ENCODE results near the gene BMP10. TPM values are rescaled to one million over a fixed set of nuclear protein-coding genes. Genes with fewer than 3 reads are reported as not detected.

BMP10 gene
- total RNA-seq, 2 experiments from 2014 or later: not detected

DNA sequence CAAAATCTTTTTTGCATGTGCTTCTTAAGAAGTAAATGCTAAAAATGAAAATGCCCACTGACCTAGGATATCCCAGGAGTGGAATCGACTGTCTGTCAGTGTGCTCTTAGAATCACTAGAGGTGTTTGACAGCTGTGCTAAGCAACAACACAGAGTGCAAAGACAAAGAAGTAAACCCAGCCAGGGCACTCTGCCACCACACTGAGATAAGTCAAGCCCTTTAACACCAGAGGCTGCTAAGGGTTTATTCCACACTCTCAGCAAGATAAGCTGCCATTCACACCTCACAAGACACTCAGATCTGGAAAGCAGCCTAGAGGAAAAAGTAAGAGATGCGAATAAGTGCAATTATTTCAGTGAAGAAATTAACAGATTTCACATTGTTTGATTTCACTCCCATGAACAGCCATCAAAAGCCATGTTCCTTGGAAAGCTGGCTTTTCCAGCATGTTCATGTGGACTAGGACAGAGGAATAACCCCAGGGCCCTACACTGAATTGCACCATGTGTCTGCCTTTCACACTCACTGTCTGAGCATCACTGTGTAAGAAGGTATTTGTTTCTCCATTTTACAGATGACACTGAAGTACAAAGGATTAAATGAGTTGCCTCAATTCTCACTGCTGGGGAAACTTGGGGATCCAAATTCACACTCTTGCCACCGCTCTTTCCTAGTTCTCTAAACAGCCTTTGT is 6.0 kb upstream of the BMP10 start:
- ChIA-PET CTCF (ENCODE audit: unreplicated experiment) (interaction anchor here (1.1 kb wide), 1 partner anchor 31 kb away, joined by 4 read pairs; no protein-coding TSS in a partner anchor), POLR2A (interaction anchor here (0.5 to 1.5 kb wide), 3 partner anchors 10 to 27 kb away, joined by 3 to 6 read pairs (median 4); no protein-coding TSS in a partner anchor)
- H2AFZ ChIP-seq (ENCODE audit: low read length): no peak overlapping the region
- no peaks in the 10 kb centered on the region for H4K20me1 ChIP-seq (ENCODE audit: insufficient read depth, low read length)
- no peak for DNase-seq (ENCODE audit: low spot score)
- no peak overlapping the region for H3K27ac ChIP-seq (ENCODE audit: low read depth, low read length, poor library complexity, severe bottlenecking)
- H3K9me2 ChIP-seq (ENCODE audit: insufficient read depth, low read length): no peaks in the 10 kb centered on the region
- H3K79me2 ChIP-seq (ENCODE audit: insufficient read depth, low read depth, low read length): no peaks in the 10 kb centered on the region
- no peaks in the 10 kb centered on the region for H3K9me3 ChIP-seq (ENCODE audit: low read length)
- H3K4me2 ChIP-seq (ENCODE audit: low read length): no peak overlapping the region
- BruUV-seq (replicated peaks): no TSS peak
- no peaks in the 10 kb centered on the region for H3K36me3 ChIP-seq (ENCODE audit: insufficient read depth, low read length)
- no peak overlapping the region for H3K4me3 ChIP-seq (ENCODE audit: low read depth, low read length, poor library complexity, severe bottlenecking)
- no peak for TF ChIP-seq EZH2phosphoT487 (IDR thresholded peaks at IDR 0.05; ENCODE audit: borderline replicate concordance, low read depth, low read length)
- TF ChIP-seq, protein P1, sequence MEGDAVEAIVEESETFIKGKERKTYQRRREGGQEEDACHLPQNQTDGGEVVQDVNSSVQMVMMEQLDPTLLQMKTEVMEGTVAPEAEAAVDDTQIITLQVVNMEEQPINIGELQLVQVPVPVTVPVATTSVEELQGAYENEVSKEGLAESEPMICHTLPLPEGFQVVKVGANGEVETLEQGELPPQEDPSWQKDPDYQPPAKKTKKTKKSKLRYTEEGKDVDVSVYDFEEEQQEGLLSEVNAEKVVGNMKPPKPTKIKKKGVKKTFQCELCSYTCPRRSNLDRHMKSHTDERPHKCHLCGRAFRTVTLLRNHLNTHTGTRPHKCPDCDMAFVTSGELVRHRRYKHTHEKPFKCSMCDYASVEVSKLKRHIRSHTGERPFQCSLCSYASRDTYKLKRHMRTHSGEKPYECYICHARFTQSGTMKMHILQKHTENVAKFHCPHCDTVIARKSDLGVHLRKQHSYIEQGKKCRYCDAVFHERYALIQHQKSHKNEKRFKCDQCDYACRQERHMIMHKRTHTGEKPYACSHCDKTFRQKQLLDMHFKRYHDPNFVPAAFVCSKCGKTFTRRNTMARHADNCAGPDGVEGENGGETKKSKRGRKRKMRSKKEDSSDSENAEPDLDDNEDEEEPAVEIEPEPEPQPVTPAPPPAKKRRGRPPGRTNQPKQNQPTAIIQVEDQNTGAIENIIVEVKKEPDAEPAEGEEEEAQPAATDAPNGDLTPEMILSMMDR (conservative IDR thresholded peaks at IDR 0.05; ENCODE audit: low read length): no peak
- intact Hi-C loops (cut with micrococcal nuclease; ENCODE audit: unreplicated experiment): no loop called here
- H3K4me1 ChIP-seq (ENCODE audit: insufficient read depth, low read length, poor library complexity, severe bottlenecking): no peaks in the 10 kb centered on the region

DNA sequence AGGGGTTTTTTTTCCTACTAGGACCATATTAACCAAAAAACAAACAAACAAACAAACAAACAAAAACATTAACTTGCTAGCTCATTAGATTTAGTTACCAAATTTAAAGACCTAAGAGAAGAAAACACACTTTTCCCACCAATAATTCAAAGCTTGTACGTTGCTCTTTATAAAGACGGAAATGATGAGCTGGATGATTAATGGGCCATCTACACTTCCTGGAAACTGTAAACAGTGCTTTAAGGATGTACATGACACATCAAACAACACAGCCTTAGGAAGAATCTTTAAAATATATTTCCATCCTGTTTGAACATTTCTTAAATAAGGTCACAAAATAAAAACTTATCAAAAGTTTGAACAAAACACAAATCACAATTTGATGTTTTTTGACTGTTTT is 982 bp downstream of the BMP10 start:
- H3K4me3 ChIP-seq (ENCODE audit: low read depth, low read length, poor library complexity, severe bottlenecking): no peak overlapping the region
- no peaks in the 10 kb centered on the region for H3K9me3 ChIP-seq (ENCODE audit: low read length)
- no peaks in the 10 kb centered on the region for H3K9me2 ChIP-seq (ENCODE audit: insufficient read depth, low read length)
- no peak overlapping the region for H3K4me2 ChIP-seq (ENCODE audit: low read length)
- ChIA-PET POLR2A (interaction anchor here (0.6 to 1.1 kb wide), 3 partner anchors 18 to 124 kb away, joined by 3 to 4 read pairs (median 3); no protein-coding TSS in a partner anchor), CTCF (ENCODE audit: unreplicated experiment) (no interaction called here)
- H3K36me3 ChIP-seq (ENCODE audit: insufficient read depth, low read length): no peaks in the 10 kb centered on the region
- no peaks in the 10 kb centered on the region for H4K20me1 ChIP-seq (ENCODE audit: insufficient read depth, low read length)
- peak overlapping the region; percentile 19; the same call in 1 of the 2 replicates for H2AFZ ChIP-seq (ENCODE audit: low read length)
- TF ChIP-seq, protein P1 (conservative IDR thresholded peaks at IDR 0.05; ENCODE audit: low read length): no peak
- TF ChIP-seq EZH2phosphoT487 (IDR thresholded peaks at IDR 0.05; ENCODE audit: borderline replicate concordance, low read depth, low read length): no peak
- BruUV-seq (replicated peaks): no TSS peak
- no peaks in the 10 kb centered on the region for H3K79me2 ChIP-seq (ENCODE audit: insufficient read depth, low read depth, low read length)
- intact Hi-C loops (cut with micrococcal nuclease; ENCODE audit: unreplicated experiment): no loop called here
- H3K4me1 ChIP-seq (ENCODE audit: insufficient read depth, low read length, poor library complexity, severe bottlenecking): no peaks in the 10 kb centered on the region
- H3K27ac ChIP-seq (ENCODE audit: low read depth, low read length, poor library complexity, severe bottlenecking): no peak overlapping the region
- DNase-seq (ENCODE audit: low spot score): peak; percentile 13

DNA sequence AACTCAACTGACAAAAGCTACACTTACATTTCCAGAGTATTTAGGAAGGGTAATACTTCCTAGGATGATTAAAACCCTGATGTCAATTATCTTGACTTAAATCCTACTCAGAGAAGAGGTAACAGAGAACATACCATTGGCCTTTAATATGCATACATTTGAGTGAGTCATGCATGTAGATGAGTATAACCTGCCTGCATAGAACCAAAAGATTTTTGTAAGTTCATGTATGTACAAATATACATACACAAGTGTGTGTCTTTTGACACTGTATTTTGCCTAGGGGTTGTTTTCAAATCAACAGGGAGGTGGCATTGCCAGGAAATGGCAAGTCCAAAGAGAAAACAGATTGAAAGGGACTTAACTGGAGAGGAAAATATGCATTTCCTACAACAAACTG is 6.1 kb downstream of the BMP10 start:
- intact Hi-C loops (cut with micrococcal nuclease; ENCODE audit: unreplicated experiment): no loop called here
- H3K4me1 ChIP-seq (ENCODE audit: insufficient read depth, low read length, poor library complexity, severe bottlenecking): no peaks in the 10 kb centered on the region
- no peaks in the 10 kb centered on the region for H3K9me2 ChIP-seq (ENCODE audit: insufficient read depth, low read length)
- no TSS peak for BruUV-seq (replicated peaks)
- H3K79me2 ChIP-seq (ENCODE audit: insufficient read depth, low read depth, low read length): no peaks in the 10 kb centered on the region
- H3K9me3 ChIP-seq (ENCODE audit: low read length): no peaks in the 10 kb centered on the region
- no peak overlapping the region for H3K27ac ChIP-seq (ENCODE audit: low read depth, low read length, poor library complexity, severe bottlenecking)
- ChIA-PET POLR2A (no interaction called here), CTCF (ENCODE audit: unreplicated experiment) (no interaction called here)
- DNase-seq (ENCODE audit: low spot score): no peak
- no peak overlapping the region for H3K4me3 ChIP-seq (ENCODE audit: low read depth, low read length, poor library complexity, severe bottlenecking)
- no peak overlapping the region for H3K4me2 ChIP-seq (ENCODE audit: low read length)
- no peak for TF ChIP-seq EZH2phosphoT487 (IDR thresholded peaks at IDR 0.05; ENCODE audit: borderline replicate concordance, low read depth, low read length)
- TF ChIP-seq, protein P1 (conservative IDR thresholded peaks at IDR 0.05; ENCODE audit: low read length): no peak
- H4K20me1 ChIP-seq (ENCODE audit: insufficient read depth, low read length): no peaks in the 10 kb centered on the region
- H3K36me3 ChIP-seq (ENCODE audit: insufficient read depth, low read length): no peaks in the 10 kb centered on the region
- no peak overlapping the region for H2AFZ ChIP-seq (ENCODE audit: low read length)

All from OCI-LY7 (cell line).